ENCODE measurements around the gene PCDHB6. TPM values are rescaled to one million over a fixed set of nuclear protein-coding genes. Genes with fewer than 3 reads are reported as not detected.
"Not testable (repeated sequence)": the region's sequence is repeated elsewhere in the genome, so short reads cannot be mapped to it uniquely, and the experiment has no call there.

The PCDHB6 gene
- total RNA-seq, 2 donors from 2014 or later = 3.2 to 3.8 TPM

- no peak for ATAC-seq (ENCODE audit: insufficient number of reproducible peaks, low FRiP score, low read depth)
- H3K4me1 ChIP-seq (ENCODE audit: control insufficient read depth in 1 of 2, low read depth in 2 of 2) = no peaks in the 10 kb centered on the region
- peak within 1 kb of the TSS; percentile 55 for H3K4me3 ChIP-seq
- no peak within 1 kb of the TSS for H3K27ac ChIP-seq
- DNase-seq (ENCODE audit: low spot score) = no peak
- TF ChIP-seq, protein P1, sequence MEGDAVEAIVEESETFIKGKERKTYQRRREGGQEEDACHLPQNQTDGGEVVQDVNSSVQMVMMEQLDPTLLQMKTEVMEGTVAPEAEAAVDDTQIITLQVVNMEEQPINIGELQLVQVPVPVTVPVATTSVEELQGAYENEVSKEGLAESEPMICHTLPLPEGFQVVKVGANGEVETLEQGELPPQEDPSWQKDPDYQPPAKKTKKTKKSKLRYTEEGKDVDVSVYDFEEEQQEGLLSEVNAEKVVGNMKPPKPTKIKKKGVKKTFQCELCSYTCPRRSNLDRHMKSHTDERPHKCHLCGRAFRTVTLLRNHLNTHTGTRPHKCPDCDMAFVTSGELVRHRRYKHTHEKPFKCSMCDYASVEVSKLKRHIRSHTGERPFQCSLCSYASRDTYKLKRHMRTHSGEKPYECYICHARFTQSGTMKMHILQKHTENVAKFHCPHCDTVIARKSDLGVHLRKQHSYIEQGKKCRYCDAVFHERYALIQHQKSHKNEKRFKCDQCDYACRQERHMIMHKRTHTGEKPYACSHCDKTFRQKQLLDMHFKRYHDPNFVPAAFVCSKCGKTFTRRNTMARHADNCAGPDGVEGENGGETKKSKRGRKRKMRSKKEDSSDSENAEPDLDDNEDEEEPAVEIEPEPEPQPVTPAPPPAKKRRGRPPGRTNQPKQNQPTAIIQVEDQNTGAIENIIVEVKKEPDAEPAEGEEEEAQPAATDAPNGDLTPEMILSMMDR (IDR thresholded peaks at IDR 0.05) = no peak
- peaks cover 61% of the 10 kb centered on the region for H3K9me3 ChIP-seq
- H3K27me3 ChIP-seq (replicated peaks; ENCODE audit: insufficient read depth) = no peaks in the 10 kb centered on the region
- no peaks in the 10 kb centered on the region for H3K36me3 ChIP-seq
These were observed 14.7 kb upstream of the PCDHB6 start, which contains the start of gene PCDHB5 for GRCh38 chr5:141135030-141135717. Gene PCDHB5 (plus strand): TSS chr5:141135206. CDS start chr5:141135435, 229 bp downstream.

DNA sequence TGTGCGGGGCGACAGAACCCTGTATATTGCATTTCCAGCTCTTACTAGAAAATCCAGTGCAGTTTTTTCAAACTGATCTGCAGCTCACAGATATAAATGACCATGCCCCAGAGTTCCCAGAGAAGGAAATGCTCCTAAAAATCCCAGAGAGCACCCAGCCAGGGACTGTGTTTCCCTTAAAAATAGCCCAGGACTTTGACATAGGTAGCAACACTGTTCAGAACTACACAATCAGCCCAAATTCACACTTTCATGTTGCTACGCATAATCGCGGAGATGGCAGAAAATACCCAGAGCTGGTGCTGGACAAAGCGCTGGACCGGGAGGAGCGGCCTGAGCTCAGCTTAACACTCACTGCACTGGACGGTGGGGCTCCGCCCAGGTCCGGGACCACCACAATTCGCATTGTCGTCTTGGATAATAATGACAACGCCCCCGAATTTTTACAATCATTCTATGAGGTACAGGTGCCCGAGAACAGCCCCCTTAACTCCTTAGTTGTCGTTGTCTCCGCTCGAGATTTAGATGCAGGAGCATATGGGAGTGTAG, 14.1 kb upstream of the PCDHB6 start:
- ATAC-seq (ENCODE audit: insufficient number of reproducible peaks, low FRiP score, low read depth) = no peak
- no peaks in the 10 kb centered on the region for H3K27me3 ChIP-seq (replicated peaks; ENCODE audit: insufficient read depth)
- no peaks in the 10 kb centered on the region for H3K4me1 ChIP-seq (ENCODE audit: control insufficient read depth in 1 of 2, low read depth in 2 of 2)
- DNase-seq (ENCODE audit: low spot score) = no peak
- no peak overlapping the region for H3K27ac ChIP-seq
- no peaks in the 10 kb centered on the region for H3K36me3 ChIP-seq
- H3K9me3 ChIP-seq = peaks cover 59% of the 10 kb centered on the region
- TF ChIP-seq, protein P1 (IDR thresholded peaks at IDR 0.05) = no peak
- peak overlapping the region; percentile 55 for H3K4me3 ChIP-seq

GRCh38 chr5:141137346-141137745, 12.5 kb upstream of the PCDHB6 start:
- not testable (repeated sequence) for H3K36me3 ChIP-seq; H3K4me1 ChIP-seq (ENCODE audit: control insufficient read depth in 1 of 2, low read depth in 2 of 2); DNase-seq (ENCODE audit: low spot score); H3K27ac ChIP-seq; H3K4me3 ChIP-seq; ATAC-seq (ENCODE audit: insufficient number of reproducible peaks, low FRiP score, low read depth); H3K27me3 ChIP-seq (replicated peaks; ENCODE audit: insufficient read depth)
- H3K9me3 ChIP-seq = peaks cover 57% of the 10 kb centered on the region

GRCh38 chr5:141150224-141150992, 551 bp downstream of the PCDHB6 start:
- TF ChIP-seq, protein P1 (IDR thresholded peaks at IDR 0.05) = no peak
- Histone ChIP-seq H3K36me3 (no peaks in the 10 kb centered on the region), H3K4me3 (peak overlapping the region; percentile 20), H3K4me1 (ENCODE audit: control insufficient read depth in 1 of 2, low read depth in 2 of 2) (no peaks in the 10 kb centered on the region), H3K27ac (no peak overlapping the region), H3K9me3 (peaks cover 58% of the 10 kb centered on the region), H3K27me3 (replicated peaks; ENCODE audit: insufficient read depth) (no peaks in the 10 kb centered on the region)
- ATAC-seq (ENCODE audit: insufficient number of reproducible peaks, low FRiP score, low read depth) = no peak
- no peak for DNase-seq (ENCODE audit: low spot score)

DNA sequence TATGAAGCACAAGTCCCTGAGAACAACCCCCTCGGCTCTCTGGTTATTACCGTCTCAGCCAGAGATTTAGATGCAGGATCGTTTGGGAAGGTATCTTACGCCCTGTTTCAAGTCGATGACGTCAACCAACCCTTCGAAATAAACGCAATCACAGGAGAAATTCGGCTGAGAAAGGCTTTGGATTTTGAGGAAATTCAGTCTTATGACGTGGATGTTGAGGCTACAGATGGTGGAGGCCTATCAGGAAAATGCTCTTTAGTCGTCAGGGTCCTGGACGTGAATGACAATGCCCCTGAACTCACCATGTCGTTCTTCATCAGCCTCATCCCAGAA, 1.1 kb downstream of the PCDHB6 start:
- TF ChIP-seq, protein P1 (IDR thresholded peaks at IDR 0.05) = no peak
- H3K9me3 ChIP-seq = peaks cover 58% of the 10 kb centered on the region
- ATAC-seq (ENCODE audit: insufficient number of reproducible peaks, low FRiP score, low read depth) (no peak), DNase-seq (ENCODE audit: low spot score) (no peak)
- H3K4me1 ChIP-seq (ENCODE audit: control insufficient read depth in 1 of 2, low read depth in 2 of 2) = no peaks in the 10 kb centered on the region
- no peaks in the 10 kb centered on the region for H3K36me3 ChIP-seq
- no peak overlapping the region for H3K4me3 ChIP-seq
- no peaks in the 10 kb centered on the region for H3K27me3 ChIP-seq (replicated peaks; ENCODE audit: insufficient read depth)
- H3K27ac ChIP-seq = no peak overlapping the region

GRCh38 chr5:141151632-141152031, 1.8 kb downstream of the PCDHB6 start:
- H3K4me1 ChIP-seq (ENCODE audit: control insufficient read depth in 1 of 2, low read depth in 2 of 2); H3K27ac ChIP-seq; ATAC-seq (ENCODE audit: insufficient number of reproducible peaks, low FRiP score, low read depth); DNase-seq (ENCODE audit: low spot score); H3K27me3 ChIP-seq (replicated peaks; ENCODE audit: insufficient read depth); H3K4me3 ChIP-seq; H3K36me3 ChIP-seq: not testable (repeated sequence)
- peaks cover 65% of the 10 kb centered on the region for H3K9me3 ChIP-seq

- not testable (repeated sequence) for H3K36me3 ChIP-seq; H3K27me3 ChIP-seq (replicated peaks; ENCODE audit: insufficient read depth); ATAC-seq (ENCODE audit: insufficient number of reproducible peaks, low FRiP score, low read depth); H3K27ac ChIP-seq; DNase-seq (ENCODE audit: low spot score); H3K4me3 ChIP-seq; H3K4me1 ChIP-seq (ENCODE audit: control insufficient read depth in 1 of 2, low read depth in 2 of 2)
- peaks cover 70% of the 10 kb centered on the region for H3K9me3 ChIP-seq
These were observed 2.2 kb downstream of the PCDHB6 start for GRCh38 chr5:141152096-141152495.

Data from thoracic aorta (tissue), 2 donors.